ENCODE data around the gene LYPD6B. TPM values are rescaled to one million over a fixed set of nuclear protein-coding genes. Genes with fewer than 3 reads are reported as not detected.

The LYPD6B gene
- total RNA-seq, 1 experiment from 2014 or later, result 6.1 TPM

DNA sequence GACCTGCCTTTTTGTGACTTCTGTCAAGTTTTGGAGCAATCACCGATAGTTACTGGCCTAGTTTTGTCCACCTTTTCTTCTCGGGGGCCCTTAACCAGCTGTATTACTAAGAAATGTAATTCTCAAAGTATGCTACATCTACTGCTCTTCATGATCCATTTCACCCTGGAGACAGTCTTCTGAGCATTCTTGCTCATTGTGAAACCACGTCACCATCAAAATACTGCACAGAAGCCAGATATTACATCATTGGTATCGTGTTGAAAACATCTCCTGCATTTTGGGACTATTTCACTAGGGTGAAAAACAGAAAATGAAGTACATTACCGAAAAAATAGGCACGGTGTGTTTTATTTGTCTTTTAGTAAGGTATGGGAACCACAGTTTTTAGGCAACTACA lies 11.7 kb downstream of the LYPD6B start:
- no peaks in the 10 kb centered on the region for H3K9me2 ChIP-seq (ENCODE audit: insufficient read depth)
- no peaks in the 10 kb centered on the region for H3K79me2 ChIP-seq (ENCODE audit: insufficient read depth, low read length)
- ChIA-PET RAD21 (ENCODE audit: low non-redundant PET in 1 of 2, low total read pairs in 2 of 2, uncharacterized antibody in 2 of 2, unreplicated experiment in 2 of 2) (no interaction called here), POLR2A (no interaction called here), CTCF (no interaction called here)
- no peak overlapping the region for H3K4me2 ChIP-seq (ENCODE audit: low read length)
- no peaks in the 10 kb centered on the region for H3K4me1 ChIP-seq (ENCODE audit: control insufficient read depth in 1 of 2, insufficient read depth in 2 of 2, low read length in 2 of 2)
- H3K9ac ChIP-seq (ENCODE audit: low read length), result no peak overlapping the region
- DNase-seq (ENCODE audit: low read depth, low spot score) (no peak), ATAC-seq (no peak)
- H3K27me3 ChIP-seq (ENCODE audit: insufficient read depth, low read length), result no peaks in the 10 kb centered on the region
- H2AFZ ChIP-seq (ENCODE audit: low read depth, low read length, poor library complexity, severe bottlenecking), result no peak overlapping the region
- H3K27ac ChIP-seq (ENCODE audit: low read depth, low read length), result no peak overlapping the region
- intact Hi-C loops (cut with micrococcal nuclease), result no loop called here
- no peak overlapping the region for H3K4me3 ChIP-seq (replicated peaks in 1 of 2; ENCODE audit: low read depth in 1 of 2, low read length in 2 of 2)
- H3K9me3 ChIP-seq (ENCODE audit: control insufficient read depth in 1 of 2, insufficient read depth in 1 of 2, low read depth in 1 of 2, low read length in 2 of 2), result no peaks in the 10 kb centered on the region
- TF ChIP-seq SP1 (IDR thresholded peaks at IDR 0.05; ENCODE audit: low read depth) (no peak), SIN3A (IDR thresholded peaks at IDR 0.05; ENCODE audit: low read depth) (no peak), CBX3 (IDR thresholded peaks at IDR 0.05; ENCODE audit: low read depth) (no peak), MAX (IDR thresholded peaks at IDR 0.05) (no peak), FOSL1 (IDR thresholded peaks at IDR 0.05; ENCODE audit: low read depth) (no peak), ZBTB33 (IDR thresholded peaks at IDR 0.05; ENCODE audit: extremely low read depth, insufficient replicate concordance, low read length) (no peak), JUND (IDR thresholded peaks at IDR 0.05) (no peak), POLR2AphosphoS5 (IDR thresholded peaks at IDR 0.05; ENCODE audit: low read depth, low read length) (no peak), ELF1 (IDR thresholded peaks at IDR 0.05; ENCODE audit: borderline replicate concordance, low read depth) (no peak), TCF7L2 (IDR thresholded peaks at IDR 0.05; ENCODE audit: borderline replicate concordance, extremely low read depth, insufficient read depth, insufficient read length) (no peak), ZNF274 (IDR thresholded peaks at IDR 0.05; ENCODE audit: low read depth, low read length) (no peak), RAD21 (IDR thresholded peaks at IDR 0.05; ENCODE audit: low read depth) (no peak), ZFX (IDR thresholded peaks at IDR 0.05) (no peak), EZH2 (IDR thresholded peaks at IDR 0.05) (no peak), SRF (IDR thresholded peaks at IDR 0.05; ENCODE audit: low read depth) (no peak), YY1 (IDR thresholded peaks at IDR 0.05; ENCODE audit: extremely low read depth, insufficient replicate concordance, low read depth, low read length) (no peak), CEBPB (IDR thresholded peaks at IDR 0.05; ENCODE audit: low read depth) (no peak), EZH2phosphoT487 (IDR thresholded peaks at IDR 0.05; ENCODE audit: borderline replicate concordance) (no peak), CTCF (IDR thresholded peaks at IDR 0.05 in 2 of 3, conservative IDR thresholded peaks at IDR 0.05 in 1 of 3; ENCODE audit: borderline replicate concordance in 1 of 3, insufficient read depth in 1 of 3, low read depth in 2 of 3, low read length in 2 of 3) (no peak)
- TF ChIP-seq, protein P1, sequence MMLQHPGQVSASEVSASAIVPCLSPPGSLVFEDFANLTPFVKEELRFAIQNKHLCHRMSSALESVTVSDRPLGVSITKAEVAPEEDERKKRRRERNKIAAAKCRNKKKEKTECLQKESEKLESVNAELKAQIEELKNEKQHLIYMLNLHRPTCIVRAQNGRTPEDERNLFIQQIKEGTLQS (IDR thresholded peaks at IDR 0.05), result no peak
- BruUV-seq (replicated peaks), result no TSS peak
- no peaks in the 10 kb centered on the region for H4K20me1 ChIP-seq (ENCODE audit: insufficient read depth)
- no peaks in the 10 kb centered on the region for H3K36me3 ChIP-seq (ENCODE audit: control insufficient read depth in 1 of 2, insufficient read depth in 2 of 2, low read length in 2 of 2)
